ENCODE results near the gene GPR108. TPM values are rescaled to one million over a fixed set of nuclear protein-coding genes. Genes with fewer than 3 reads are reported as not detected.

Gene GPR108
- total RNA-seq, 3 donors from 2014 or later (not counting 1 experiment from before 2014, with no cell fraction given): 66.1 to 78.0 (median 76.9) TPM

GRCh38 chr19:6693681-6694080 lies 43.7 kb downstream of the GPR108 start:
- peaks cover 6% of the 10 kb centered on the region in 2 donors for H3K4me1 Mint-ChIP-seq
- no peak overlapping the region for H3K27ac Mint-ChIP-seq
- no peaks in the 10 kb centered on the region for H3K27me3 Mint-ChIP-seq (ENCODE audit: low read depth in 2 of 2)
- H3K36me3 ChIP-seq (ENCODE audit: control insufficient read depth, insufficient read depth, low read length): no peaks in the 10 kb centered on the region
- H3K36me3 Mint-ChIP-seq: no peaks in the 10 kb centered on the region
- WGBS (ENCODE audit: insufficient coverage): 80% methylated on average over 7 of the region's 7 CpGs
- H3K27me3 ChIP-seq (ENCODE audit: control insufficient read depth, insufficient read depth, low read length): no peaks in the 10 kb centered on the region
- DNase-seq (no peak), ATAC-seq (no peak)
- no peak overlapping the region for H3K4me3 ChIP-seq (ENCODE audit: low read length)
- no peaks in the 10 kb centered on the region for H3K9me3 ChIP-seq (ENCODE audit: control insufficient read depth, insufficient read depth, low read length)
- H3K27ac ChIP-seq (ENCODE audit: low read length): no peak overlapping the region
- H3K9me3 Mint-ChIP-seq: no peaks in the 10 kb centered on the region
- H3K4me3 Mint-ChIP-seq: no peak overlapping the region
- H3K4me1 ChIP-seq (ENCODE audit: control insufficient read depth, insufficient read depth, low read length): peaks cover 4% of the 10 kb centered on the region
- intact Hi-C loops (cut with micrococcal nuclease): no loop called here
- no peak for TF ChIP-seq CTCF (IDR thresholded peaks at IDR 0.05)

GRCh38 chr19:6693056-6693471 lies 44.3 kb downstream of the GPR108 start:
- Mint-ChIP-seq H3K36me3 (no peaks in the 10 kb centered on the region), H3K4me3 (no peak overlapping the region), H3K27me3 (ENCODE audit: low read depth in 2 of 2) (no peaks in the 10 kb centered on the region), H3K4me1 (peaks cover 6 to 8% of the 10 kb centered on the region in 2 donors), H3K27ac (no peak overlapping the region), H3K9me3 (no peaks in the 10 kb centered on the region)
- TF ChIP-seq CTCF (IDR thresholded peaks at IDR 0.05): no peak
- DNase-seq (no peak), ATAC-seq (no peak)
- Histone ChIP-seq H3K36me3 (ENCODE audit: control insufficient read depth, insufficient read depth, low read length) (no peaks in the 10 kb centered on the region), H3K4me1 (ENCODE audit: control insufficient read depth, insufficient read depth, low read length) (peaks cover 4% of the 10 kb centered on the region), H3K27ac (ENCODE audit: low read length) (no peak overlapping the region), H3K27me3 (ENCODE audit: control insufficient read depth, insufficient read depth, low read length) (no peaks in the 10 kb centered on the region), H3K9me3 (ENCODE audit: control insufficient read depth, insufficient read depth, low read length) (no peaks in the 10 kb centered on the region), H3K4me3 (ENCODE audit: low read length) (no peak overlapping the region)
- WGBS (ENCODE audit: insufficient coverage): 95% methylated on average over 13 of the region's 13 CpGs
- intact Hi-C loops (cut with micrococcal nuclease): no loop called here

- H3K27me3 ChIP-seq (ENCODE audit: control insufficient read depth, insufficient read depth, low read length): no peaks in the 10 kb centered on the region
- TF ChIP-seq CTCF (IDR thresholded peaks at IDR 0.05): no peak
- 82% methylated on average over 10 of the region's 10 CpGs for WGBS (ENCODE audit: insufficient coverage)
- Mint-ChIP-seq H3K9me3 (no peaks in the 10 kb centered on the region), H3K27ac (no peak overlapping the region), H3K36me3 (no peaks in the 10 kb centered on the region), H3K4me1 (peaks cover under 1 to 5% of the 10 kb centered on the region in 2 donors), H3K4me3 (no peak overlapping the region), H3K27me3 (ENCODE audit: low read depth in 2 of 2) (no peaks in the 10 kb centered on the region)
- DNase-seq: no peak
- no peak overlapping the region for H3K4me3 ChIP-seq (ENCODE audit: low read length)
- intact Hi-C loops (cut with micrococcal nuclease): no loop called here
- no peaks in the 10 kb centered on the region for H3K4me1 ChIP-seq (ENCODE audit: control insufficient read depth, insufficient read depth, low read length)
- no peak overlapping the region for H3K27ac ChIP-seq (ENCODE audit: low read length)
- no peaks in the 10 kb centered on the region for H3K36me3 ChIP-seq (ENCODE audit: control insufficient read depth, insufficient read depth, low read length)
- no peak for ATAC-seq
- no peaks in the 10 kb centered on the region for H3K9me3 ChIP-seq (ENCODE audit: control insufficient read depth, insufficient read depth, low read length)
Measured at GRCh38 chr19:6692027-6692426, 45.4 kb downstream of the GPR108 start.

- Histone ChIP-seq H3K27me3 (ENCODE audit: control insufficient read depth, insufficient read depth, low read length) (no peaks in the 10 kb centered on the region), H3K27ac (ENCODE audit: low read length) (no peak overlapping the region), H3K36me3 (ENCODE audit: control insufficient read depth, insufficient read depth, low read length) (no peaks in the 10 kb centered on the region), H3K4me1 (ENCODE audit: control insufficient read depth, insufficient read depth, low read length) (no peaks in the 10 kb centered on the region), H3K9me3 (ENCODE audit: control insufficient read depth, insufficient read depth, low read length) (no peaks in the 10 kb centered on the region), H3K4me3 (ENCODE audit: low read length) (no peak overlapping the region)
- Mint-ChIP-seq H3K9me3 (no peaks in the 10 kb centered on the region), H3K36me3 (no peaks in the 10 kb centered on the region), H3K27me3 (ENCODE audit: low read depth in 2 of 2) (no peaks in the 10 kb centered on the region), H3K4me3 (no peak overlapping the region), H3K4me1 (peaks cover 0 to 5% of the 10 kb centered on the region in 2 donors), H3K27ac (no peak overlapping the region)
- TF ChIP-seq CTCF (IDR thresholded peaks at IDR 0.05): no peak
- 97% methylated on average over 8 of the region's 8 CpGs for WGBS (ENCODE audit: insufficient coverage)
- intact Hi-C loops (cut with micrococcal nuclease): no loop called here
- no peak for ATAC-seq
- DNase-seq: no peak
Measured at GRCh38 chr19:6691342-6691741, 46.0 kb downstream of the GPR108 start.

Data from natural killer cell (primary cell).